ENCODE measurements around the gene DUSP3.

DNA sequence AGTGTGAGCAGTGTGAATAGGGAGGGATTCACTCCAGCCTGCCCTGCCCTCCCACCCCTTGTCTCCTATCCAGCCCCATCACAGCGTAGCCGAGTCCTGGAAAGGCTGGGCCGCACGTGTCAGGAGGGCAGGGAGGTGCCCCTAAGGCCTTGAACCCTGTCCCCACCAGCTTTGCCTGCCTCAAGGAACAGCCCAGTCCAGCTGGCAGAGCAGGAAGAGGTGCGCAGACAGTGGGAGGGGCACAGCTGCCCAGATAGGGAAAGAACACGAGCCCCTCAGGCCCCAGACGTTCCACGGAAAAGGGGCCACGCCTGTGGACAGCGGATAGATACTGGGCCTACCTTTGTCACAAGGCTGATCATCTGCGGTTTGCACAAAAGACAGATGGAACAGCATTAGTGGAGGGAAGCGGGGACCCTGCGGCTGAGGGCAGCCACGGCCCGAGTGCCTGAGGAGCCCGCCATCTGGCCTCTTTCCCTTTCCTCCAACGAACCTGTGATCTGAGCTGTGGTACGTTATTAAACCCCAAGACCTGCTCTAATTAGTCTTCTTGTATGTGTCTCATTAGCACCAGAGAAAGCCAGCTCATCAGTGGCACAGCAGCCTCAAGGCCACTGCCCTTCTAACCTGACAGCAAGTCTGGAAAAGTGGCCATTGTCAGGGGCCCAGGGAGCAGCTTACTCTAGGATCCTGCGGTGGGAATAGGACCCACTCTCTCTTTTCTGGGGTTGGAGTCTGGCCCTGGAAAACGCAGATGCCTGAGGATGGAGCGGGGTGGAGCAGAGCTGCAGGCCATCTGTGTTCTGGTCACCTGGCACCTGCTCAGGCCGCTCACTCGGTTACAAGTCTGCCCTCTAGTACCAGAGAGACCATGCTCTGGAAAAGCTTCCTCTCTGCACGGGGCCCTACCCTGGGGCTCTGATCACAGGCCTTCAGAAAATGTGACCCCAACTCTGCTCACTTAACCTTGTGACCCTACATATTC is 37.9 kb upstream of the DUSP3 start:
- TF ChIP-seq ZNF274 (IDR thresholded peaks at IDR 0.05; ENCODE audit: low read depth, low read length) (no peak), YY1 (IDR thresholded peaks at IDR 0.05; ENCODE audit: insufficient read depth, insufficient read length) (no peak), SUZ12 (IDR thresholded peaks at IDR 0.05; ENCODE audit: extremely low read depth, insufficient read depth, insufficient read length) (no peak)
